Central memory CD8-positive, alpha-beta T cell (primary cell): ENCODE measurements around the gene SYNM.

Source experiments
- ATAC-seq: fragments of 150-1000 bp; cut with Tn5 transposase; replicated peaks from 2 replicates; pipeline ENCODE4 v1.10.0; 2022; ENCODE audit warnings: mild to moderate bottlenecking, moderate FRiP score, moderate number of reproducible peaks; ENCODE audit not compliant: poor library complexity, severe bottlenecking; ENCODE audit errors: extremely low read depth
- DNase-seq, 2 donors: peaks; one replicate each; pipeline ENCODE4 v3.0.0; 2021; ENCODE audit warnings: low spot score in 2 of 2
- H3K27ac Mint-ChIP-seq: one replicate; pipeline ENCODE4 v1.8.0; 2022; ENCODE audit warnings: low read depth, mild to moderate bottlenecking, moderate library complexity, mixed read lengths
- H3K27me3 Mint-ChIP-seq: one replicate; pipeline ENCODE4 v1.8.0; 2022; ENCODE audit warnings: mixed read lengths
- H3K36me3 Mint-ChIP-seq: one replicate; pipeline ENCODE4 v1.8.0; 2022; ENCODE audit warnings: mild to moderate bottlenecking, moderate library complexity, mixed read lengths; ENCODE audit not compliant: insufficient read depth
- H3K4me1 Mint-ChIP-seq: one replicate; pipeline ENCODE4 v1.8.0; 2022; ENCODE audit warnings: mixed read lengths
- H3K4me3 Mint-ChIP-seq: one replicate; pipeline ENCODE4 v1.8.0; 2022; ENCODE audit warnings: mild to moderate bottlenecking, moderate library complexity, mixed read lengths
- H3K9me3 Mint-ChIP-seq: one replicate; pipeline ENCODE4 v1.8.0; 2022; ENCODE audit warnings: mixed read lengths

The SYNM gene

DNA sequence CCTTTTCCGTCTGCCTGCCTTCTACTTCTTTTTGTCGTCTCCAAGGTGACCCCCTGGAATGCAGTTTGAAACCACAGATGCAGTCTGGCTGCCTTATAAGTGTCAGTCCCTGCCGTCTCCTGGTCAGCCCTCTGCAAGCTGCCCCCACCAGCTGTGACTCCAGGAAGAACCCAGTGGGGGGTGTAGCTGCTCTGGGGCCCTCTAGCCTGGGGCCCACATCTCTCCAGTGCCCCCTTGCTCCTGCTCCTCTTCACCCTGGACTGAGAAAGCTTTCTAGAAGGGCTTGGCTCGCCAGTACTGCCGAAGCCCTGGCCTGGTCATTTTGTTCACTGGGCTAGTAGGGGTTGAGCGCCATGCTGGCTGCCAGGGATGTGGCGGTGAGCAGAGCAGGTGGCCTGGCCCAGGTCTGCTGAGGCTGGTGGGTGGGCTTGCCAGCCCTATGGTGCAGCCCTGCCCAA is 21.3 kb downstream of the SYNM start:
- peaks cover 4% of the 10 kb centered on the region for H3K36me3 Mint-ChIP-seq
- ATAC-seq = no peak

DNA sequence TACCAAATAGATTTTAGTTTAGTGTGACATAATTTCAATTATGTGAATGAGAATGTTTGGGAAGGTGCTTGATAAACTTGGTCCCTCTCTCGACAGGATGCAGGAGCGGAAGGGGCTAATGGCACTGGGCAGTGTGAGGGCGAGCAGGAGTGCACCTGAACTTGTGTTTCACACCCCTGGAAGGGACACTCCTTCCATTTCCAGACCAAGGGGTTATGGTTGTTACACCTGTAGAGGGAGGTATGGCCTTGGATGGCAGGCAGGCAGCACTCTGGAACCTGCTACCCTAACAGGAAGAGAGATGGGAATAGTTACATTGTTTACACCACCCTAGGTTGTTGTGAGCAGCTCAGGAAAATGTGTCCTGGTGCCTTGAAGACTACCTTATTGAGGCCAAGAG is 22.1 kb downstream of the SYNM start:
- H3K27ac Mint-ChIP-seq = no peak overlapping the region
- no peak overlapping the region for H3K4me3 Mint-ChIP-seq
- H3K36me3 Mint-ChIP-seq = peaks cover 4% of the 10 kb centered on the region
- ATAC-seq (no peak), DNase-seq (no peak)
- no peaks in the 10 kb centered on the region for H3K27me3 Mint-ChIP-seq
- H3K9me3 Mint-ChIP-seq = no peaks in the 10 kb centered on the region
- peaks cover 11% of the 10 kb centered on the region for H3K4me1 Mint-ChIP-seq

More for the DNA sequence above, 21.3 kb downstream of the SYNM start:
- H3K27me3 Mint-ChIP-seq = no peaks in the 10 kb centered on the region
- peaks cover 11% of the 10 kb centered on the region for H3K4me1 Mint-ChIP-seq
- no peak for DNase-seq
- no peaks in the 10 kb centered on the region for H3K9me3 Mint-ChIP-seq
- no peak overlapping the region for H3K4me3 Mint-ChIP-seq
- H3K27ac Mint-ChIP-seq = no peak overlapping the region

DNA sequence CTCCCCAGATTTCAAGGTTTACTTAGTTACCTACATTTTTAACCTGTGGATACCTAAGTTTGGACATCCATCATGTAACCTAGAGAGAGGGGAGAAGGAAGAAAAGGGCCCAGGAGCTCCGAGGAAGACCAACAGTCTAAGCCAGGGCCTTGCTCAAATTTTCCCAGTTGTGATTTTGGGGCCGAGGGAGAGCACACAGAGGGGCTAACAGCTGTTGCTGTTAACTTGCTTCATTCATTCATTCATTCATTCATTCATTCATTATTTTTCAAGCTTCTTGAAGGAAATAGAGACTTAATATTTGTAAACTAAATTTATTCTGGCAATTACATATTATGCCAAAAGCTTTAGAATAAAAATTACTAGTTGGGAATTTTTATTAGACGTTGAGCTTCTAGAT is 22.9 kb downstream of the SYNM start:
- Mint-ChIP-seq H3K4me1 (peaks cover 11% of the 10 kb centered on the region), H3K4me3 (no peak overlapping the region), H3K27ac (no peak overlapping the region), H3K27me3 (no peaks in the 10 kb centered on the region), H3K36me3 (peaks cover 4% of the 10 kb centered on the region), H3K9me3 (no peaks in the 10 kb centered on the region)
- ATAC-seq (no peak), DNase-seq (no peak)

DNA sequence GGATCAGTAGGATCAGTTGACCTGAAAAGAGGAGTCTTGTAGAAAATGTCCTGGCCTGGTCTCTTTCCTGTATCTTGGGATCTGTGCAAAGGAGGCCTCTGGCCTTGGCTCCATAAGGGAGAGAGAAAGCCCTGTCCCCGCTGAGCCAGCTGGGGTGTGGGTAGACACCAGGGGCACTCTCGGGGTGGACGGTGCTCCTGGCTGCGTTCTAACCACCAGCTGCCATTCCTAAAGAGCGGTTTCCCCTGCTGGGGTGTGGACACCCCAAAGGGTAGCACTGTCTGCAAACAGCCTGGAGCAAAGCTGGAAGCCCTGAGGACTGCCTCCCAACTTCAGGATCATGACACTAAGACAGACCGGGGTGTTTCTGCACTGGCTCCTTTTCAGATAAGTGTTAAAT is 23.5 kb downstream of the SYNM start:
- Mint-ChIP-seq H3K4me3 (no peak overlapping the region), H3K4me1 (peaks cover 11% of the 10 kb centered on the region), H3K27ac (no peak overlapping the region), H3K27me3 (no peaks in the 10 kb centered on the region), H3K36me3 (peaks cover 5% of the 10 kb centered on the region), H3K9me3 (no peaks in the 10 kb centered on the region)
- DNase-seq (no peak), ATAC-seq (no peak)

DNA sequence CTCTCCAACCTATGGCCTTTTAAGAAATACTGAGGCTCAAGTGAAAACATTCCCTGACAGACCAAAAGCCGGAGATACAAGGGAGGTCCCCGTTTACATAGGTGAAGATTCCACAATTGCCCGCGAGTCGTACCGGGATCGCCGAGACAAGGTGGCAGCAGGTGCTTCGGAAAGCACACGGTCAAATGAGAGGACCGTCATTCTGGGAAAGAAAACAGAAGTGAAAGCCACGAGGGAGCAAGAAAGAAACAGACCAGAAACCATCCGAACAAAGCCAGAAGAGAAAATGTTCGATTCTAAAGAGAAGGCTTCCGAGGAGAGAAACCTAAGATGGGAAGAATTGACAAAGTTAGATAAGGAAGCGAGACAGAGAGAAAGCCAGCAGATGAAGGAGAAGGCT is 24.8 kb downstream of the SYNM start:
- Mint-ChIP-seq H3K4me1 (peaks cover 11% of the 10 kb centered on the region), H3K9me3 (no peaks in the 10 kb centered on the region), H3K4me3 (no peak overlapping the region), H3K36me3 (peaks cover 5% of the 10 kb centered on the region), H3K27me3 (no peaks in the 10 kb centered on the region), H3K27ac (no peak overlapping the region)
- ATAC-seq = no peak
- DNase-seq = no peak

DNA sequence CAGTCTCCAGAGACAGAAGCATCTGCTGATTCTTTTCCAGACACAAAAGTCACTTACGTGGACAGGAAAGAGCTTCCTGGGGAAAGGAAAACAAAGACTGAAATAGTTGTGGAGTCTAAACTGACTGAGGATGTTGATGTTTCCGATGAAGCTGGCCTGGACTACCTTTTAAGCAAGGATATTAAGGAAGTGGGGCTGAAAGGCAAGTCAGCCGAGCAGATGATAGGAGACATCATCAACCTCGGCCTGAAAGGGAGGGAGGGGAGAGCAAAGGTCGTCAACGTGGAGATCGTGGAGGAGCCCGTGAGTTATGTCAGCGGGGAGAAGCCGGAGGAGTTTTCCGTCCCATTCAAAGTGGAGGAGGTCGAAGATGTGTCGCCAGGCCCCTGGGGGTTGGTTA is 25.4 kb downstream of the SYNM start:
- Mint-ChIP-seq H3K27ac (no peak overlapping the region), H3K4me1 (peaks cover 11% of the 10 kb centered on the region), H3K9me3 (no peaks in the 10 kb centered on the region), H3K36me3 (peaks cover 5% of the 10 kb centered on the region), H3K4me3 (no peak overlapping the region), H3K27me3 (no peaks in the 10 kb centered on the region)
- ATAC-seq (no peak), DNase-seq (no peak)

DNA sequence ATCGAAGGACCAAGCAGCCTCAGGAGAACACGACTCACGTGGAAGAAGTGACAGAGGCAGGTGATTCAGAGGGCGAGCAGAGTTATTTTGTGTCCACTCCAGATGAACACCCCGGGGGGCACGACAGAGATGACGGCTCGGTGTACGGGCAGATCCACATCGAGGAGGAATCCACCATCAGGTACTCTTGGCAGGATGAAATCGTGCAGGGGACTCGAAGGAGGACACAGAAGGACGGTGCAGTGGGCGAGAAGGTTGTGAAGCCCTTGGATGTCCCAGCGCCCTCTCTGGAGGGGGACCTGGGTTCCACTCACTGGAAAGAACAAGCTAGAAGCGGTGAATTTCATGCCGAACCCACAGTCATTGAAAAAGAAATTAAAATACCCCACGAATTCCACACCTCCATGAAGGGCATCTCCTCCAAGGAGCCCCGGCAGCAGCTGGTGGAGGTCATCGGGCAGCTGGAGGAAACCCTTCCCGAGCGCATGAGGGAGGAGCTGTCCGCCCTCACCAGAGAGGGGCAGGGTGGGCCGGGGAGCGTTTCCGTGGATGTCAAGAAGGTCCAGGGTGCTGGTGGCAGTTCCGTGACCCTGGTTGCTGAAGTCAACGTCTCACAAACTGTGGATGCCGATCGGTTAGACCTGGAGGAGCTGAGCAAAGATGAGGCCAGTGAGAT is 26.0 kb downstream of the SYNM start:
- no peaks in the 10 kb centered on the region for H3K9me3 Mint-ChIP-seq
- peaks cover 11% of the 10 kb centered on the region for H3K4me1 Mint-ChIP-seq
- H3K36me3 Mint-ChIP-seq = peaks cover 5% of the 10 kb centered on the region
- no peak overlapping the region for H3K4me3 Mint-ChIP-seq
- ATAC-seq = no peak
- no peak overlapping the region for H3K27ac Mint-ChIP-seq
- no peak for DNase-seq
- H3K27me3 Mint-ChIP-seq = no peaks in the 10 kb centered on the region

DNA sequence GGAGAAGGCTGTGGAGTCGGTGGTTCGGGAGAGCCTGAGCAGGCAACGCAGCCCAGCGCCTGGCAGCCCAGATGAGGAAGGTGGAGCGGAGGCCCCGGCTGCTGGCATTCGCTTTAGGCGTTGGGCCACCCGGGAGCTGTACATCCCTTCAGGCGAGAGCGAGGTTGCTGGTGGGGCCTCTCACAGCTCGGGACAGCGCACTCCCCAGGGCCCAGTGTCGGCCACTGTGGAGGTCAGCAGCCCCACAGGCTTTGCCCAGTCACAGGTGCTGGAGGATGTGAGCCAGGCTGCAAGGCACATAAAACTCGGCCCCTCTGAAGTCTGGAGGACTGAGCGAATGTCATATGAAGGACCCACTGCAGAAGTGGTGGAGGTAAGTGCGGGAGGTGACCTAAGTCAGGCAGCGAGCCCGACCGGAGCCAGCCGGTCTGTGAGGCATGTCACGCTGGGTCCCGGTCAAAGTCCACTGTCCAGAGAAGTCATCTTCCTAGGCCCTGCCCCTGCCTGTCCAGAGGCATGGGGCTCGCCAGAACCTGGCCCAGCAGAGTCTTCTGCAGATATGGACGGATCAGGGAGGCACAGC is 26.7 kb downstream of the SYNM start:
- Mint-ChIP-seq H3K36me3 (peaks cover 5% of the 10 kb centered on the region), H3K4me1 (peaks cover 11% of the 10 kb centered on the region), H3K27me3 (no peaks in the 10 kb centered on the region), H3K27ac (no peak overlapping the region), H3K4me3 (no peak overlapping the region), H3K9me3 (no peaks in the 10 kb centered on the region)
- no peak for DNase-seq
- no peak for ATAC-seq

DNA sequence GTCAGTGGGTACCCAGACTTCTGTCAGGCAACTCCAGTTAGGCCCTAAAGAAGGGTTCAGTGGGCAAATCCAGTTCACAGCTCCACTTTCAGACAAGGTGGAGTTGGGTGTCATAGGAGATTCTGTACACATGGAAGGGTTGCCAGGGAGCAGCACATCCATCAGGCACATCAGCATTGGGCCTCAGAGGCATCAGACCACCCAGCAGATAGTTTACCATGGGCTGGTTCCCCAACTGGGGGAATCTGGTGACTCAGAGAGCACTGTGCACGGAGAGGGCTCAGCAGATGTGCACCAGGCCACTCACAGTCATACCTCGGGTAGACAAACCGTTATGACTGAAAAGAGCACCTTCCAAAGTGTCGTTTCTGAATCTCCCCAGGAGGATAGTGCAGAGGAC is 27.2 kb downstream of the SYNM start:
- H3K4me3 Mint-ChIP-seq = no peak overlapping the region
- no peak overlapping the region for H3K27ac Mint-ChIP-seq
- H3K9me3 Mint-ChIP-seq = no peaks in the 10 kb centered on the region
- H3K36me3 Mint-ChIP-seq = peaks cover 8% of the 10 kb centered on the region
- ATAC-seq = no peak
- peaks cover 11% of the 10 kb centered on the region for H3K4me1 Mint-ChIP-seq
- DNase-seq = no peak
- no peaks in the 10 kb centered on the region for H3K27me3 Mint-ChIP-seq

DNA sequence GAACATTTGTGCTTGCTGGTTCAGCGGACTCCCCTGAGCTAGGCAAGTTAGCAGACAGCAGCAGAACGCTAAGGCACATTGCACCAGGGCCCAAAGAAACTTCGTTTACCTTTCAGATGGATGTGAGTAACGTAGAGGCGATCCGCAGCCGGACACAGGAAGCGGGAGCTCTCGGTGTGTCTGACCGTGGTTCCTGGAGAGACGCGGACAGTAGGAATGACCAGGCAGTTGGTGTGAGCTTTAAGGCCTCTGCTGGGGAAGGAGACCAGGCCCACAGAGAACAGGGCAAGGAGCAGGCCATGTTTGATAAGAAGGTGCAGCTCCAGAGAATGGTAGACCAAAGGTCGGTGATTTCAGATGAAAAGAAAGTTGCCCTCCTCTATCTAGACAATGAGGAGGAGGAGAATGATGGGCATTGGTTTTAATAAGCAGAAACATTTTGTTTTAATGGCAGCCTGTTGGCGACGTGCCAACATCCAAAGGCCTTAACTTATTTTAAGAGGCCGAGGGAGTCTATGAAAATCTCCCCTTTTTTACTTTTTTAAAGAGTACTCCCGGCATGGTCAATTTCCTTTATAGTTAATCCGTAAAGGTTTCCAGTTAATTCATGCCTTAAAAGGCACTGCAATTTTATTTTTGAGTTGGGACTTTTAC is 27.9 kb downstream of the SYNM start:
- no peaks in the 10 kb centered on the region for H3K27me3 Mint-ChIP-seq
- no peak for ATAC-seq
- H3K36me3 Mint-ChIP-seq = peaks cover 8% of the 10 kb centered on the region
- H3K9me3 Mint-ChIP-seq = no peaks in the 10 kb centered on the region
- H3K4me1 Mint-ChIP-seq = peaks cover 11% of the 10 kb centered on the region
- no peak for DNase-seq
- no peak overlapping the region for H3K4me3 Mint-ChIP-seq
- no peak overlapping the region for H3K27ac Mint-ChIP-seq

DNA sequence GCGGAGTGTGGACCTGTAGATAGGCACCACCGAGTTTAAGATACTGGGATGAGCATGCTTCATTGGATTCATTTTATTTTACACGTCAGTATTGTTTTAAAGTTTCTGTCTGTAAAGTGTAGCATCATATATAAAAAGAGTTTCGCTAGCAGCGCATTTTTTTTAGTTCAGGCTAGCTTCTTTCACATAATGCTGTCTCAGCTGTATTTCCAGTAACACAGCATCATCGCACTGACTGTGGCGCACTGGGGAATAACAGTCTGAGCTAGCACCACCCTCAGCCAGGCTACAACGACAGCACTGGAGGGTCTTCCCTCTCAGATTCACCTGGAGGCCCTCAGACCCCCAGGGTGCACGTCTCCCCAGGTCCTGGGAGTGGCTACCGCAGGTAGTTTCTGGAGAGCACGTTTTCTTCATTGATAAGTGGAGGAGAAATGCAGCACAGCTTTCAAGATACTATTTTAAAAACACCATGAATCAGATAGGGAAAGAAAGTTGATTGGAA is 29.5 kb downstream of the SYNM start:
- Mint-ChIP-seq H3K27ac (no peak overlapping the region), H3K4me3 (no peak overlapping the region), H3K36me3 (peaks cover 8% of the 10 kb centered on the region)

DNA sequence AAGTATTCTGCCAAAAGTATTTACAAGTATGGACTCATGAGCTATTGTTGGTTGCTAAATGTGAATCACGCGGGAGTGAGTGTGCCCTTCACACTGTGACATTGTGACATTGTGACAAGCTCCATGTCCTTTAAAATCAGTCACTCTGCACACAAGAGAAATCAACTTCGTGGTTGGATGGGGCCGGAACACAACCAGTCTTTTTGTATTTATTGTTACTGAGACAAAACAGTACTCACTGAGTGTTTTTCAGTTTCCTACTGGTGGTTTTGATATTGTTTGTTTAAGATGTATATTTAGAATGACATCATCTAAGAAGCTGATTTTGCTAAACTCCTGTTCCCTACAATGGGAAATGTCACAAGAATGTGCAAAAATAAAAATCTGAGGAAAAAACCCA is 30.3 kb downstream of the SYNM start:
- DNase-seq (no peak), ATAC-seq (no peak)
- H3K27ac Mint-ChIP-seq = no peak overlapping the region

More for the DNA sequence above, 29.5 kb downstream of the SYNM start:
- ATAC-seq = no peak
- Mint-ChIP-seq H3K9me3 (no peaks in the 10 kb centered on the region), H3K4me1 (peaks cover 11% of the 10 kb centered on the region), H3K27me3 (no peaks in the 10 kb centered on the region)
- no peak for DNase-seq

DNA sequence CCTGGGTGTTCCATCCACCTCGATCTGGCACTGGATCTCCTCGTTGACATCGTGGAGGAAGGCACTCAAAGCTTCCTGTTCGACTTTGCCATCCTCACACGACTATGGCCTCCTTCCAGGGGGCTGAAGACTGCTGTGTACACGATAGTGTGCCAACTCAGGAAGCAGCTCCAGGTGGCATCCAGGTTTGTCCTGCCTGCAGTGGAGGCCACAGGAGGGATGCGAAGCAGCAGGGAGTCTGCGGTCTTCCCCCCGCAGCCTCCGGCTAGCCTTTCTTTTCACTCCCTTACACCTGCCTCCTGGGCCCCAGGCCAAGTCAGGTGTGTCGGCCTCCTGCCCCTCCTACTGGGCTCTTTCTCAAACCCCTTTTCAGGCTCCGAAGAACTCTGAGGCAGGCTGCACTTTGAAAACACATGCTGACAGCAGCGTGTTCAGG is 32.2 kb downstream of the SYNM start:
- H3K9me3 Mint-ChIP-seq = no peaks in the 10 kb centered on the region
- DNase-seq = no peak
- H3K27ac Mint-ChIP-seq = no peak overlapping the region
- ATAC-seq = no peak
- no peaks in the 10 kb centered on the region for H3K4me1 Mint-ChIP-seq
- no peak overlapping the region for H3K4me3 Mint-ChIP-seq
- peaks cover 4% of the 10 kb centered on the region for H3K36me3 Mint-ChIP-seq
- H3K27me3 Mint-ChIP-seq = no peaks in the 10 kb centered on the region

More for the DNA sequence above, 30.3 kb downstream of the SYNM start:
- Mint-ChIP-seq H3K9me3 (no peaks in the 10 kb centered on the region), H3K36me3 (peaks cover 4% of the 10 kb centered on the region), H3K4me1 (peaks cover 4% of the 10 kb centered on the region), H3K27me3 (no peaks in the 10 kb centered on the region), H3K4me3 (no peak overlapping the region)
